ENCODE data around the gene SRPX. TPM values are rescaled to one million over a fixed set of nuclear protein-coding genes. Genes with fewer than 3 reads are reported as not detected.

The SRPX gene
- total and polyA plus RNA-seq, 2 of the 4 experiments (the other 2 are of a cell fraction), result 35.5 to 81.5 TPM

GRCh38 chrX:38111196-38111595 lies 109.5 kb downstream of the SRPX start:
- Histone ChIP-seq H2BK20ac (ENCODE audit: low read depth, low read length) (no peak overlapping the region), H3K27ac (ENCODE audit: insufficient read depth, low read length) (no peak overlapping the region), H3K4me3 (ENCODE audit: insufficient read depth, low read depth, low read length) (no peak overlapping the region), H2AK9ac (replicated peaks; ENCODE audit: low read depth, low read length, poor library complexity) (no peak overlapping the region), H2AFZ (replicated peaks; ENCODE audit: low read length, poor library complexity) (no peak overlapping the region), H3K9ac (ENCODE audit: low read depth, low read length) (no peak overlapping the region), H4K5ac (ENCODE audit: low read depth, low read length) (no peak overlapping the region), H3K18ac (ENCODE audit: low read depth, low read length) (no peak overlapping the region), H4K20me1 (ENCODE audit: insufficient read depth, low read length) (no peaks in the 10 kb centered on the region), H3K23ac (ENCODE audit: low read depth, low read length) (no peak overlapping the region), H3K4me1 (ENCODE audit: control insufficient read depth, insufficient read depth, low read length) (no peaks in the 10 kb centered on the region), H4K8ac (ENCODE audit: low read depth in 2 of 2, low read length in 2 of 2) (no peak overlapping the region), H3K4ac (ENCODE audit: low read depth, low read length) (no peak overlapping the region), H3K27me3 (ENCODE audit: control insufficient read depth, insufficient read depth, low read length) (no peaks in the 10 kb centered on the region; the same call in 1 of the 2 replicates), H2BK5ac (ENCODE audit: low read depth, low read length, poor library complexity, severe bottlenecking) (no peak overlapping the region), H3K9me1 (ENCODE audit: insufficient read depth, low read length) (no peaks in the 10 kb centered on the region), H3K4me2 (ENCODE audit: low read depth, low read length) (no peak overlapping the region), H2AK5ac (ENCODE audit: low read depth, low read length) (no peak overlapping the region), H3K14ac (replicated peaks; ENCODE audit: low read depth, low read length) (no peak overlapping the region), H3K9me3 (ENCODE audit: control insufficient read depth, insufficient read depth, low read length) (no peaks in the 10 kb centered on the region), H3K36me3 (ENCODE audit: control insufficient read depth, insufficient read depth, low read length) (no peaks in the 10 kb centered on the region), H2BK120ac (ENCODE audit: low read depth, low read length) (no peak overlapping the region), H4K91ac (ENCODE audit: insufficient read depth, low read depth, low read length) (no peak overlapping the region), H2BK15ac (ENCODE audit: low read depth, low read length) (no peak overlapping the region), H3K56ac (ENCODE audit: extremely low read depth, insufficient read depth, low read length) (no peak overlapping the region), H3K79me1 (ENCODE audit: low read depth in 1 of 2, low read length in 2 of 2) (no peaks in the 10 kb centered on the region)
- no TSS peak for BruUV-seq (replicated peaks)
- TF ChIP-seq USF2 (IDR thresholded peaks at IDR 0.05; ENCODE audit: low read depth, low read length) (no peak), FOS (IDR thresholded peaks at IDR 0.05; ENCODE audit: low read depth, low read length) (no peak)
- ATAC-seq (ENCODE audit: low read depth) (no peak), DNase-seq (no peak)
- ChIA-PET POLR2A (ENCODE audit: unreplicated experiment) (no interaction called here), CTCF (no interaction called here)
- in situ Hi-C loops (cut with MboI; ENCODE audit: low sequenced_read_pairs) (no loop called here), intact Hi-C loops (cut with micrococcal nuclease) (no loop called here), dilution Hi-C loops (cut with HindIII; ENCODE audit: low sequenced_read_pairs, unreplicated experiment) (no loop called here)
- WGBS, 2 experiments (ENCODE audit: extremely low coverage in 2 of 2, insufficient read length in 1 of 2), result no CpG with 5 or more reads among the region's 5 CpGs

Measured in IMR-90 (cell line).